MM.1S (cell line): Measurements from ENCODE around the gene MEAK7.

Source experiments
- DNase-seq: peaks from one replicate; pipeline ENCODE4 v3.0.0-alpha.2; 2015
- H2AFZ ChIP-seq: fragments of 300-600 bp; sonication (generic); 2 replicates; pipeline ENCODE4 v1.6.0; 2016; ENCODE audit warnings: antibody characterized with exemption, low read length
- H3F3A ChIP-seq: fragments of 300-600 bp; sonication (generic); 2 replicates; pipeline ENCODE4 v1.6.1; 2016; ENCODE audit warnings: mild to moderate bottlenecking, antibody characterized with exemption, low read length, moderate library complexity, mixed read lengths; ENCODE audit not compliant: insufficient read depth
- H3K27ac ChIP-seq: fragments of 300-600 bp; sonication (generic); 2 replicates; pipeline ENCODE4 v1.5.1; 2016; ENCODE audit warnings: mild to moderate bottlenecking, low read length
- H3K27me3 ChIP-seq: fragments of 300-600 bp; sonication (generic); replicated peaks from 2 replicates; pipeline ENCODE4 v1.6.0; 2016; ENCODE audit warnings: low read length; ENCODE audit not compliant: insufficient read depth
- H3K36me3 ChIP-seq: fragments of 300-600 bp; sonication (generic); replicated peaks from 2 replicates; pipeline ENCODE4 v1.6.1; 2016; ENCODE audit warnings: mild to moderate bottlenecking, low read length, mixed read lengths; ENCODE audit not compliant: insufficient read depth
- H3K4me1 ChIP-seq: fragments of 300-600 bp; sonication (generic); 2 replicates; pipeline ENCODE4 v1.6.1; 2016; ENCODE audit warnings: low read length, mixed read lengths
- H3K4me2 ChIP-seq: fragments of 300-600 bp; sonication (generic); 2 replicates; pipeline ENCODE4 v1.6.0; 2016; ENCODE audit warnings: low read depth, low read length
- H3K4me3 ChIP-seq: fragments of 300-600 bp; sonication (generic); 2 replicates; pipeline ENCODE4 v1.5.1; 2016; ENCODE audit warnings: low read length, mixed read lengths
- H3K79me2 ChIP-seq: fragments of 300-600 bp; sonication (generic); 2 replicates; pipeline ENCODE4 v1.6.1; 2016; ENCODE audit warnings: mixed run types, low read length, mixed read lengths
- H3K9ac ChIP-seq: fragments of 300-600 bp; sonication (generic); 2 replicates; pipeline ENCODE4 v1.6.1; 2016; ENCODE audit warnings: low read length, mixed read lengths
- H3K9me2 ChIP-seq: fragments of 300-600 bp; sonication (generic); replicated peaks from 2 replicates; pipeline ENCODE4 v1.6.1; 2016; ENCODE audit warnings: mild to moderate bottlenecking, low read length, mixed read lengths; ENCODE audit not compliant: insufficient read depth
- H3K9me3 ChIP-seq: fragments of 300-600 bp; sonication (generic); replicated peaks from 2 replicates; pipeline ENCODE4 v1.6.1; 2016; ENCODE audit warnings: mild to moderate bottlenecking, low read length, mixed read lengths; ENCODE audit not compliant: insufficient read depth
- H4K20me1 ChIP-seq: fragments of 300-600 bp; sonication (generic); 2 replicates; pipeline ENCODE4 v1.6.1; 2016; ENCODE audit warnings: mild to moderate bottlenecking, low read length, moderate library complexity, mixed read lengths; ENCODE audit not compliant: insufficient read depth
- EZH2 ChIP-seq: fragments of 300-600 bp; sonication (generic); optimal IDR thresholded peaks from 2 replicates; pipeline ENCODE3; 2017; ENCODE audit warnings: low read depth, mild to moderate bottlenecking, antibody characterized with exemption, low read length, mixed read lengths
- EZH2phosphoT487 ChIP-seq: fragments of 300-600 bp; sonication (generic); IDR thresholded peaks from 2 replicates; pipeline ENCODE4 v1.6.1; 2018; ENCODE audit warnings: antibody characterized with exemption, low read length
- TF ChIP-seq, protein P1 (sequence below): fragments of 300-600 bp; sonication (generic); IDR thresholded peaks from 2 replicates; pipeline ENCODE4 v1.5.1; 2016; ENCODE audit warnings: antibody characterized with exemption, low read length, mixed read lengths

The MEAK7 gene

DNA sequence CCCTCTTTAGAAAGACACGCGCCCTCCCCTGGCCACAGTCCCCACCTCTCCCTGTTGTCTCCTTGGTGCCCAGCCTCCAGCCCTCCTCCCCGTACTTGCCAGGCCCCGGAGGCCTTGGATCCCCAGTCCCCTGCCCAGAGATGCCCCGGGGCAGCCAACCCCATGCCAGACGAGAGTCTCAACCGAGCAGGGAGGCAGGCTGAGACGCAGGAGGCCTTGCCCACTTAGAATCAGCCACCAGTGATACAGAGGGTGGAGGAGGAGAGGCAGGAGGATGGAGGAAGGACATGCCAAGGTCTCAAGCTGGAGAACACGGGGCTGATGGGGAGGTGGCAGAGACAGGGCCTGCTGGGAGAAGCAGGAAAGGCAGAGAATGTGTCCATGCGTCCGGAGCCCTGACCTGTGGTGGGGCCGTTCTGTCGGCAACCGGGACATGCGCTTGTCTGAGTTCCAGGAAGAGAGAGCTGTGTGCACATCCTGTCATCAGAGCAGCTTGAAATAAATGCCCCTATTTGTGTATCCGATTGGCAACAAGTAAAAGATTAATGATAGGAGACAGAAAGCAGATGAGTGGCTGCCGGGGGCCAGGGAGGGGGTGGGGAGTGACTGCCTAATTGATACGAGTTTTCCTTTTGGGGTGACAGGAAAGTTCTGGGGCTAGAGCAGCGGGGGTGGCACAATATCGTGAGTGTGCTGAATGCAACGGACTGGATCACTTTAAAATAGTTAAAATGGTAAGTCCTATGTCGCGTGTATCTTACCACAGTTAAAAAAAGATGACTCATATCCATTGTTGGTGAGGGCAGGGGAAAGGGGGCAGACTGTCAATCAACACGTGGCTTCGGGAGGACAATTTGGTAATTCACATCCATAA is 44.7 kb upstream of the MEAK7 start:
- H3K9me3 ChIP-seq: no peaks in the 10 kb centered on the region
- H4K20me1 ChIP-seq: no peaks in the 10 kb centered on the region
- no peak overlapping the region for H3K4me2 ChIP-seq
- no peaks in the 10 kb centered on the region for H3K27me3 ChIP-seq
- no peaks in the 10 kb centered on the region for H3K9me2 ChIP-seq
- DNase-seq: no peak
- no peaks in the 10 kb centered on the region for H3K36me3 ChIP-seq
- no peaks in the 10 kb centered on the region for H3K4me1 ChIP-seq
- no peak overlapping the region for H3K27ac ChIP-seq
- no peak overlapping the region for H2AFZ ChIP-seq
- no peak overlapping the region for H3K4me3 ChIP-seq
- no peak for TF ChIP-seq EZH2
- no peak for TF ChIP-seq EZH2phosphoT487
- TF ChIP-seq, protein P1, sequence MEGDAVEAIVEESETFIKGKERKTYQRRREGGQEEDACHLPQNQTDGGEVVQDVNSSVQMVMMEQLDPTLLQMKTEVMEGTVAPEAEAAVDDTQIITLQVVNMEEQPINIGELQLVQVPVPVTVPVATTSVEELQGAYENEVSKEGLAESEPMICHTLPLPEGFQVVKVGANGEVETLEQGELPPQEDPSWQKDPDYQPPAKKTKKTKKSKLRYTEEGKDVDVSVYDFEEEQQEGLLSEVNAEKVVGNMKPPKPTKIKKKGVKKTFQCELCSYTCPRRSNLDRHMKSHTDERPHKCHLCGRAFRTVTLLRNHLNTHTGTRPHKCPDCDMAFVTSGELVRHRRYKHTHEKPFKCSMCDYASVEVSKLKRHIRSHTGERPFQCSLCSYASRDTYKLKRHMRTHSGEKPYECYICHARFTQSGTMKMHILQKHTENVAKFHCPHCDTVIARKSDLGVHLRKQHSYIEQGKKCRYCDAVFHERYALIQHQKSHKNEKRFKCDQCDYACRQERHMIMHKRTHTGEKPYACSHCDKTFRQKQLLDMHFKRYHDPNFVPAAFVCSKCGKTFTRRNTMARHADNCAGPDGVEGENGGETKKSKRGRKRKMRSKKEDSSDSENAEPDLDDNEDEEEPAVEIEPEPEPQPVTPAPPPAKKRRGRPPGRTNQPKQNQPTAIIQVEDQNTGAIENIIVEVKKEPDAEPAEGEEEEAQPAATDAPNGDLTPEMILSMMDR: no peak
- H3K9ac ChIP-seq: no peak overlapping the region
- no peaks in the 10 kb centered on the region for H3K79me2 ChIP-seq
- H3F3A ChIP-seq: no peaks in the 10 kb centered on the region

DNA sequence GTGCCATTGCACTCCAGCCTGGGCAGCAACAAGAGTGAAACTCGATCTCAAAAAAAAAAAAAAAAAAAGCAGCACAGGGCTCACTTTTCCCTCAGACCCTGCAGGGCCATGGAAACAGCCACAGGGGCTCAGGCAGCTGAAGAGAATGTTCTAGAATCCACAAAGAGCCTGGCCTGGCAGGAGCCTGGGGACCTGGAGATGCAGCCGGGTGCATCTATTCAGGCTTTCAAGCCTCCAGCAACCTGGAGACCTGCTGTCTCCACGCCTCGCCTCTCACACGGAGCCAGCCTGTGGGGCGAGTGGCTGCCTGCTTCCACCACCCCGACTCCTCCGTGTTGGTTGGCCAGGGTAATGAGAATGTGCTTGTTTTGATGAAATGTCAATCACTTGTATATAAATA is 44.0 kb upstream of the MEAK7 start:
- H3K4me1 ChIP-seq: no peaks in the 10 kb centered on the region
- no peak overlapping the region for H2AFZ ChIP-seq
- H3K4me3 ChIP-seq: no peak overlapping the region
- no peaks in the 10 kb centered on the region for H3K79me2 ChIP-seq
- no peak overlapping the region for H3K9ac ChIP-seq
- no peaks in the 10 kb centered on the region for H4K20me1 ChIP-seq
- no peak for DNase-seq
- no peaks in the 10 kb centered on the region for H3K27me3 ChIP-seq
- TF ChIP-seq EZH2 (no peak), EZH2phosphoT487 (no peak)
- TF ChIP-seq, protein P1: no peak
- no peaks in the 10 kb centered on the region for H3F3A ChIP-seq
- no peak overlapping the region for H3K27ac ChIP-seq
- H3K9me3 ChIP-seq: no peaks in the 10 kb centered on the region
- H3K4me2 ChIP-seq: no peak overlapping the region
- H3K36me3 ChIP-seq: no peaks in the 10 kb centered on the region
- H3K9me2 ChIP-seq: no peaks in the 10 kb centered on the region

DNA sequence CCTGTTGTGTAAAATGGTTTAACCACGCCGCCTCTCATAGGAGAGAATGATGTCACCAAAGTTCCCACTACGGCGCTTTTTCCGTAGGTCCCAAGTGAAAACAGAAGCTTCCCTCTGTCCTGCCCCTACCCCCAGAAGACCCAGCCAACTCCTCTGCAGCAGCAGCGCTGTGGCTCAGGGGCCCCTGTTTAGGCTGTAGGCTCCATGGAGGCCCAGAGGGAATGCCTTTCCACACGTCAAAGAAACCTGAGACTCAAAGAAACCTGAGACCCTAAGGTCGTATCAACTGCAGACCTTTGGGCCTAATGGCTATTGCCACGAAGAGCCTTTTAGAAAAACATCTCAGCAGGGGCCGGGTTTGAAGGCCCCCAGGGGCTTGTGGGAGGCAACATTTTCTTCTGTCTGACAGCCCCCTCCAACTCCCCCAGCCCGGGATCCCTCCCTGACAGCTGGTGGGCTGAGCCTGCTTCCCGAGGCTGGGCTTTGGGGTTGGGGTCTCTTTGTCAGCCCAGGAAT is 43.1 kb upstream of the MEAK7 start:
- Histone ChIP-seq H3K4me1 (no peaks in the 10 kb centered on the region), H3K9ac (no peak overlapping the region), H3K9me3 (no peaks in the 10 kb centered on the region), H3K36me3 (no peaks in the 10 kb centered on the region), H3K4me2 (no peak overlapping the region), H3K79me2 (no peaks in the 10 kb centered on the region), H3K27ac (no peak overlapping the region), H3F3A (no peaks in the 10 kb centered on the region), H4K20me1 (no peaks in the 10 kb centered on the region), H3K9me2 (no peaks in the 10 kb centered on the region), H3K27me3 (no peaks in the 10 kb centered on the region), H3K4me3 (no peak overlapping the region), H2AFZ (no peak overlapping the region)
- no peak for DNase-seq
- TF ChIP-seq EZH2: no peak
- TF ChIP-seq EZH2phosphoT487: no peak
- TF ChIP-seq, protein P1: no peak
